Measurements from ENCODE around the gene B4GALT3. TPM values are rescaled to one million over a fixed set of nuclear protein-coding genes. Genes with fewer than 3 reads are reported as not detected.

Gene B4GALT3
- total and polyA plus RNA-seq, 2 of the 8 experiments (the other 6 are each of a cell fraction or from before 2014, with no cell fraction given), result 42.3 to 43.0 TPM

DNA sequence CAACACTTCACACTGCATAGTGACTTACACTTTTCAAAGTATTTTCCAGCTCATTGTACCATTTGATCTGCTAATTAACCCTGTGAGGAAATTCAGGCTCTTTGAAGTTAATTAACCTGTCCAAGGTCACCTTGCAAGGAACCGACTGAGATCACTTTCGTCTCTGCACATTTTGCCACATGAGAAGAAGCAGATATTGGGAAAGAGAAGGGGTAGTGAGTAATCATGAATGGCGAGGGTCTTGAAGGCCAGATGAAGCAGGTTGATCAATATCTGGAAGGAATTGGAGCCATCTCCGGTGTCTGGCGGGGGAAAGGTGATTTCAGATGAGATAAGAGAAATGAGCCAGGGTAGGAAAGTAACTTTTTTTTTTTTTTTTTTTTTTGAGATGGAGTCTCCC, 42.7 kb upstream of the B4GALT3 start:
- H3K9me3 ChIP-seq (ENCODE audit: insufficient read depth in 2 of 2, low read depth in 1 of 2, low read length in 1 of 2), result no peaks in the 10 kb centered on the region
- H3K14ac ChIP-seq (ENCODE audit: insufficient read length), result no peak overlapping the region
- ChIA-PET CTCF (ENCODE audit: partially characterized antibody) (interaction anchor here (0.8 to 23.7 kb wide), 12 partner anchors 8 to 167 kb away, joined by 3 to 427 read pairs (median 12); partner anchors contain the start of genes ADAMTS4, NDUFS2, PPOX and TOMM40L), POLR2A (ENCODE audit: partially characterized antibody) (interaction anchor here (0.7 to 9.9 kb wide), 7 partner anchors 9 to 70 kb away, joined by 3 to 82 read pairs (median 5); partner anchors contain the start of genes ADAMTS4 and NDUFS2)
- H2BK120ac ChIP-seq (replicated peaks; ENCODE audit: low read depth, low read length), result no peak overlapping the region
- no peak overlapping the region for H3K4me3 ChIP-seq (ENCODE audit: extremely low read depth in 1 of 4, insufficient read depth in 2 of 4, low read depth in 3 of 4, low read length in 4 of 4)
- H4K20me1 ChIP-seq (replicated peaks in 1 of 2; ENCODE audit: control insufficient read depth in 1 of 2, insufficient read depth in 2 of 2, low read length in 2 of 2), result no peaks in the 10 kb centered on the region
- no peak overlapping the region for H3K23ac ChIP-seq (ENCODE audit: insufficient read length)
- H2AK5ac ChIP-seq (ENCODE audit: low read depth, low read length), result no peak overlapping the region
- no peak overlapping the region for H3K4ac ChIP-seq (replicated peaks; ENCODE audit: insufficient read length, low read depth, low read length)
- TF ChIP-seq SAP30 (IDR thresholded peaks at IDR 0.05; ENCODE audit: insufficient read depth, insufficient replicate concordance, low read length) (no peak), SUZ12 (IDR thresholded peaks at IDR 0.05; ENCODE audit: low read length) (no peak), BRCA1 (IDR thresholded peaks at IDR 0.05; ENCODE audit: low read depth, low read length) (no peak), RNF2 (IDR thresholded peaks at IDR 0.05; ENCODE audit: borderline replicate concordance, low read depth, low read length, missing control alignments, poor library complexity, severe bottlenecking) (no peak)
- DNase-seq (ENCODE audit: low read depth in 1 of 2, low spot score in 2 of 2) (no peak), FAIRE-seq (no peak)
- H3K27ac ChIP-seq (ENCODE audit: low read depth, low read length), result no peak overlapping the region
- H2BK12ac ChIP-seq (ENCODE audit: low read depth, low read length), result no peak overlapping the region
- H3K56ac ChIP-seq (replicated peaks; ENCODE audit: insufficient read length, low read depth, low read length), result no peak overlapping the region
- H3K79me2 ChIP-seq (ENCODE audit: control insufficient read depth in 1 of 2, insufficient read depth in 2 of 2, low read length in 2 of 2), result no peaks in the 10 kb centered on the region
- WGBS, 2 experiments (ENCODE audit: extremely low coverage in 1 of 2, insufficient coverage in 1 of 2, insufficient read length in 1 of 2, insufficient replicate concordance in 2 of 2, low coverage in 1 of 2, low lambda C conversion rate in 2 of 2, missing lambda C conversion rate in 1 of 2), result 95% methylated on average over 5 of the region's 5 CpGs; no CpG with 5 or more reads in 1 of the 2 experiments
- no peaks in the 10 kb centered on the region for H3K79me1 ChIP-seq (ENCODE audit: low read depth, low read length)
- no peak overlapping the region for H2BK20ac ChIP-seq (ENCODE audit: low read length)
- no peaks in the 10 kb centered on the region for H3K36me3 ChIP-seq (ENCODE audit: control insufficient read depth in 2 of 4, insufficient read depth in 4 of 4, low read length in 3 of 4)
- no peak overlapping the region for H2BK15ac ChIP-seq (ENCODE audit: low read length)
- H4K91ac ChIP-seq (replicated peaks; ENCODE audit: insufficient read length, low read length), result no peak overlapping the region
- no peaks in the 10 kb centered on the region for H3K23me2 ChIP-seq (ENCODE audit: low read depth, low read length)
- H3K9ac ChIP-seq (replicated peaks in 1 of 4; ENCODE audit: extremely low read depth in 1 of 4, low read depth in 3 of 4, low read length in 3 of 4), result no peak overlapping the region
- H4K8ac ChIP-seq (ENCODE audit: extremely low read depth, insufficient read depth, low read length), result no peak overlapping the region
- H2AFZ ChIP-seq (ENCODE audit: low read length), result no peak overlapping the region
- H3K18ac ChIP-seq (ENCODE audit: extremely low read depth, low read length), result no peak overlapping the region
- H4K5ac ChIP-seq (ENCODE audit: insufficient read length, low read depth, low read length), result no peak overlapping the region
- H2BK5ac ChIP-seq (ENCODE audit: low read depth, low read length), result no peak overlapping the region
- 0 out of 7 replicates have a peak, but pooled peaks cover 0 to 2% (median 0%) of the 10 kb centered on the region in 4 experiments for H3K27me3 ChIP-seq (replicated peaks in 1 of 4; ENCODE audit: control insufficient read depth in 3 of 4, extremely low read depth in 1 of 4, insufficient read depth in 3 of 4, low read length in 3 of 4)
- peaks cover 0 to 13% (median 0%) of the 10 kb centered on the region in 4 experiments; a peak in 3 of 7 replicates for H3K4me1 ChIP-seq (replicated peaks in 1 of 4; ENCODE audit: control insufficient read depth in 3 of 4, insufficient read depth in 4 of 4, low read length in 3 of 4)
- H3K4me2 ChIP-seq (ENCODE audit: insufficient read depth in 1 of 2, low read depth in 2 of 2, low read length in 2 of 2), result no peak overlapping the region

Measured in H1 (cell line).